ENCODE data around the gene HTATIP2. TPM values are rescaled to one million over a fixed set of nuclear protein-coding genes. Genes with fewer than 3 reads are reported as not detected.
"Not testable (repeated sequence)": the region's sequence is repeated elsewhere in the genome, so short reads cannot be mapped to it uniquely, and the experiment has no call there.

HTATIP2 gene
- 20.9 TPM for total RNA-seq
- long read RNA-seq, transcript HTATIP2-201 (6 exons, 1,477 nt): major isoform, 20 of 31 reads
- long read RNA-seq, partial matches to known transcripts: 0 of 31 reads
- long read RNA-seq, other reads (novel, unspliced or antisense): 3 of 31 reads

GRCh38 chr11:20363500-20364340 is at the start of gene HTATIP2:
TSS of gene HTATIP2 (plus strand) at chr11:20363714. CDS start at chr11:20364238, 524 bp downstream.
- intact Hi-C loops (cut with micrococcal nuclease): no loop called here

DNA sequence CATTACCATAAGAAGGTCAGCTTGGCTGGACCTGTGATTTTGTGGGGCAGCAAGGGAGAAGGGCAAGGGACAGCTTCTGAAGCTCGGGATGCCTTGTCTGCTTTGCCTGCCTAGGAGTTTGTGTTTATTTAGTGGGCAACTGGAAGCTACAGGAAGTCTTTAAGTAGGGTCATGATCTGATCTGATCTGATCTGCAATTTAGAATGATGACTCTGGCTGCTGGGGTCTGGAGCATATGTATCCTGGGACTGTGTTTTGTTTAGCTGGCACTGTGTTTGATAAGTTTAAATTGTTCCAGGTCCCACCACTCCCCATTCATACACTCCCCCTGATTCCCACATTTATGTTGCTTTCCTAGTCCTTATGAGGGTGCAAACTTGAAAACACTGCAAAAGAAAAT is 47.7 kb upstream of the HTATIP2 start:
- ATAC-seq (no peak), DNase-seq (no peak)
- intact Hi-C loops (cut with micrococcal nuclease): no loop called here

More at GRCh38 chr11:20363500-20364340, at the start of gene HTATIP2:
- peak; percentile 93 for ATAC-seq
- peak; percentile 84 for DNase-seq

DNA sequence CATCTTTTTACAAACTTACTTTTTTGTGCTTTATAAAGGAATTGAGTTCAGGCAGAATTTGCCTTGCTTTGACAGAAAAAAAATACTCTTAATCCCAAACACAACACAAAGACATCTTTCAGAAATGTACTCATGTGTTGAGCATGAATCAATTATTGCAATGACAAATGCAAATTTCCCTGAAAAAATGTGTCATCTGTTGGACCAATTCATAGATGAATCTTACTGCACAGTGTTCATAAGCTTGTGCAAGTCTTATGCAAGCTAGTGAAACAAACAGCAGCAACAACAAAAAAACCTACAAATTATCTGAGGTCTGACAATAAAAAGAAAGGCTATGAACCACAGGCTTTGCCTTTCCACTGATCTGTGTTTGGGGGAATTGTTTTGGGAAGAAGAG is 42.3 kb upstream of the HTATIP2 start:
- intact Hi-C loops (cut with micrococcal nuclease): no loop called here
- DNase-seq (no peak), ATAC-seq (no peak)

- intact Hi-C loops (cut with micrococcal nuclease): no loop called here
- DNase-seq (no peak), ATAC-seq (no peak)
Measured at GRCh38 chr11:20327377-20327935, 36.1 kb upstream of the HTATIP2 start.

- intact Hi-C loops (cut with micrococcal nuclease): no loop called here
- ATAC-seq (no peak), DNase-seq (no peak)
Measured at GRCh38 chr11:20336056-20336455, 27.5 kb upstream of the HTATIP2 start.

DNA sequence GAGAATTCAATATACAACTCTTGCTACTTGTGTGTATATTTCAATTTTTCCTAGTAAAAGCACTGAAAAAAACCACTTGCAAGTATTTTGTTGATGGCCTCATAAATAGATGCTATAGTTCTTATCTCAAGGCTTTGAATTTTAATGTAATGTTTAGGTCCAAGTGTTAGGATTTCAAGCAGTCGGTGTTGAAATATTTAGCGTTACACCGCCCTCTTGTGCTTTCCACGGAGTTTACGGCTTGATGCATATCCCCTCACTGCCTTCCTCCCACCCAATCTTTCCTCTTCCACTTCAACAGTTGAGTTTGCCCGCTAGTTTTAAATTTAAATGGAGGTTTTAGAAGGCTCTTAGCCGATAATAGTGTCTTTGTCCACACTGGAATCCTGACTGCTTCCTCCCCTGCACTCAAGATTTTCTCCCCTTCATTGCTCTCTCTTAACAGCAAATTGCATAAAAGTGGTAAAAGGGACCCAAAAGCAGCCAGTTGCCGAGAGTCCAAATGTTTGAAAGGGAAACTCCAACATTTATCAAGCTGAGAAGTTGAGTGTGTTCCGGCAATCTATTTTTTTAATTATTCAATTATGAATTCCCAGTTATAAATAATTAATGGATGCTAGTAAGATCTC is 25.9 kb upstream of the HTATIP2 start:
- DNase-seq (no peak), ATAC-seq (no peak)
- intact Hi-C loops (cut with micrococcal nuclease): no loop called here

DNA sequence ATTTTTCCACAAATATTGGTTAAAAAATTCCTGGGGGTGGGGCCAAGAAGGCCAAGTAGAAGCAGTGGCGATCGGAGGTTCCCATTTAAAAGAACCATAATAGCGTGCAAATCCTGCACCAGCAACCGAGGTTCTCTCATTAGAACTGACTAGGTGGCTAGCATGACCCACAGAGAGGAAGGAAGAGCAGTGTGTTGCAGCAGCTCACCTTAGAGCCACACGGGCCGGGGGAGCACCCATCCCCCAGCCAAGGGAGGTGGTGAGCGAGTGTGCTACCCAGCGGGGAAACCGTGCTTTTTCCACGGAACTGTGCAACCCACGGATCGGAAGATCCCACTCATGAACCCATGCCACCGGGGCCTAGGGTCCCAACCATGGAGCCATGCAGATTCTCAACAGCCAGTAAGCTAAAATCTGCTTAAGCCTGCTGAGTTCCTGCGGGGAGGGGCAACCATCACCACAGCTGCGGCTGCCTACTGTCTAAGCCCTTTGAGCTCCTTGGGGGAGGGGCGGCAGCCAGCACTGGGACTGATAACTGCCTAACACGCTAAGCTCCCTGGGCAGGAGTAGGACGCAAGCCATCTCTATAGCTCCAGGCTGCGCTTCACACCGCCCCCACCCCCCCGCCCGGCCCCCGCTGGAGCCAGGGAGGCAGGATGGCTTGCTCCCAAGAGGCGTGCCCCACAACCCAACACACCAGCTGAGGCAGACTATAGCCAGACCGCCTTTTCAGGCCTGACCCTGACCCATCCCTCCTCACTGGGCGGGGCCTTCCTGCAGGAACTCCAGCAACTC is 21.0 kb upstream of the HTATIP2 start:
- intact Hi-C loops (cut with micrococcal nuclease): no loop called here
- ATAC-seq (no peak), DNase-seq (no peak)

DNA sequence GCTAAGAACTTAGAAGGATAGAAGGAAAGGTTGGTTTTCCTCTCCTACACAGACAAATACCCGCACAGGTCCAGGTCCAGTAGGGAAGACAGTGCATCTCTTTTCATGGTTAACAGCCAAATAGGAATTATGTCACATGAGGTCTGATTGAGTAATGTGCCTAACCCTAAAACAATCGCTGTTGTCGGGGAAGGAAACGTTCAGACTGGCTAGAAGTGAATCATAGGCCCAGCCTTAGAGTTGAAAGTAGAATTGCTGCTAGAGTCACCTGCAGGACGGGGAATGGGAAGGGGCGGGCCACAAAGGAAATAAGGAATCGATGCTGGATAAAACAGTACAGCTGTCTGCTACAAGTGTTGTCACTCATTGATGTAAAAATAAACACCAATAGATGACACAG is 12.4 kb upstream of the HTATIP2 start:
- intact Hi-C loops (cut with micrococcal nuclease): loop anchor here (10.0 kb wide), 1 partner anchor 226 kb away; no protein-coding TSS in a partner anchor
- DNase-seq (no peak), ATAC-seq (no peak)

DNA sequence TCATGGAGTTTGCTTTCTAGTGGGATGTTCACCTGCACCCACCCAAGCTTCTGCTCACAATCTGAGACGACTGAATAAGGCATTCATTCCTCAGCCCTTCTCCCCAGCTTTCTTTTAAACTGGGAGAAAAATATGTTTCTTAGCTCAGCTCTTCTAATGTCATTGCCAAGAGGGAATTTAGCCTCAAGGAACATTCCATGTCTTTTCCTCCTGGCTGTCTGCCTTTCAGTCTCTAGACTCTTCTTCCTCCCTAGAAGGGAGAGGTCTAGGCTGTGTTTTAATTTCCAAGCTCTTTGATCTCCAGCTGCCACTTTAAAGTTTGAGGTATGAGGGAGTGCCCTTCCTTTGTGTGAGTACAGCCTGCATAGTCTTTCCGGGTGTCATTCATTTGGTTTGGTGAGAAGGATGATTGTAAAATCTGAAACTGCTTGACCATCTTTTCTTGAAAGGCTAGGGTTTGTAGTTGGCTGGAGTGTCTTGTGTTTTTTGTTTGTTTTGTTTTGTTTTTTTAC is 11.7 kb upstream of the HTATIP2 start:
- DNase-seq (no peak), ATAC-seq (no peak)
- intact Hi-C loops (cut with micrococcal nuclease): loop anchor here (10.0 kb wide), 1 partner anchor 227 kb away; no protein-coding TSS in a partner anchor

DNA sequence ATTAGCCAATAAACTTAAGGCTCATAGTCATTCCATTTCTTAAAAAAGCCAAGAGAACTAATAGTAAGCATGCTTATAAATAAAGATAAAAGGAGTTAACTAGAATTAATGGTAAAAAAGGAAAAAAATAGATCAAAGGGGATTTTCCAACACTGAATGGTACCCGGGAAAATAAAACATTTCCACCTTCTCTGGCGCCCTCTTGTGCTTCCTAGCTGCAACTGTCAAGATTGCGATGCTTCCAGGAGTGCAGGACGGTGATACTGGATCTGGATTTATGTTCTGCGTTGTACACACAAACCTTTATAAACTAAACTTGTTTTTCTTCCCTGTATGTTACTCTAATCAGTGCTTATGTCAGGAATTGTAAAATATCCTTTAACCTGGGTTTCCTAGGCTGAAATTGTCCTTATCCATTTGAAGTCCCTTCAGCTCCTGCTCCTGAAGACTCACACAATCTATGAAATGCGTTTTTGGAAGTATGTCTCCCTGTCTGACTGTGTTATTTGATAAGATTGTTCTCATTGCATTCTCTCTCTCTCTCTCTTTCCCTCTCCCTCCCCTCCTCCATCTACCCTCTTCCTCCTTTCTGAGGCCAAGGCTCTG is 9.6 kb upstream of the HTATIP2 start:
- peak; percentile 63 for ATAC-seq
- intact Hi-C loops (cut with micrococcal nuclease): loop anchor here (10.0 kb wide), 1 partner anchor 229 kb away; no protein-coding TSS in a partner anchor
- no peak for DNase-seq

DNA sequence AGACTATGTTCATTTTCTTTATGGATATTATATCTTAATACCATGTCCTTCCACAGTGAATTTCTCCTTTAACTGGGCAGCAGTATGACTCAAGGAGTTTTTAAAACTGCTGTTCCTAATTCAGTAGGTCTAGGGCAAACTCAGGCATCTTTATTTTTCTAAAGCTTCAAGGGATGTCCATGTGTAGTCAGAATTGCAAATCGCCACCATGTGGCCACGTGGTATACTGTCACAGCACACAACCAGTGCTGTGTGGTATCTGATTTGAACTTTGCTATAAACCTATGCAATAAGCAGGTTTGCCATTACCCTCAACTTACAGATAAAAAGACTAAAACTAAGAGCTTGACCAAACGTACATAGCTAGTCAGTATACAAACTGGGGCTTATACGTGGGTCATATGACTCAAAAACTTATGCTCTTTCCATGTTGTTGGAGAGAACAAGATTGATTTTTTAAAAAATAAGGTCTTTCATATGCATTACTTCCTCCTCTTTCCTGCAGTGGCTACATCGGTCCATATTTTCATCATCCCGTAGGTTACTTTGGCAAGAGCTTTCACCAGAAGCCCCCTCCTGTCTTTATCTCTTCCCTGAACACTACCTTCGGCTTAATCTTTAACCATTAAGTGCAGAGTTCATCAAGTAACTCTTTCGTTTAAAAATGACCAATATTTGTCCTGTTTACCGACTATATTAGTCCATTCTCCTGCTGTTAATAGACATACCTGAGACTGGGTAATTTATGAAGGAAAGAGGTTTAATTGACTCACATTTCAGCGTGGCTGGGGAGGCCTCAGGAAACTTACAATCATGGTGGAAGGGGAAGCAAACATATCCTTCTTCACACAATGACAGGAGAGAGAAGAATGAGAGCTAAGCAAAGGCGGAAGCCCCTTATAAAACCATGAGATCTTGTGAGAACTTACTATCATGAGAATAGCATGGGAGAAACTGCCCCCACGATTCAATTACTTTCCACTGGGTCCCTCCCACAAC is 8.0 kb upstream of the HTATIP2 start:
- intact Hi-C loops (cut with micrococcal nuclease): loop anchor here (10.0 kb wide), 1 partner anchor 231 kb away; no protein-coding TSS in a partner anchor
- DNase-seq (no peak), ATAC-seq (peak; percentile 45)

GRCh38 chr11:20357150-20357549 is 6.4 kb upstream of the HTATIP2 start:
- intact Hi-C loops (cut with micrococcal nuclease): loop anchor here (10.0 kb wide), 1 partner anchor 232 kb away; no protein-coding TSS in a partner anchor

GRCh38 chr11:20360650-20361049 is 2.9 kb upstream of the HTATIP2 start:
- no peak for ATAC-seq
- no peak for DNase-seq
- intact Hi-C loops (cut with micrococcal nuclease): no loop called here

More at GRCh38 chr11:20357150-20357549, 6.4 kb upstream of the HTATIP2 start:
- DNase-seq (no peak), ATAC-seq (peak; percentile 19)

- intact Hi-C loops (cut with micrococcal nuclease): no loop called here
- no peak for DNase-seq
- no peak for ATAC-seq
Measured at GRCh38 chr11:20362481-20362880, 1.0 kb upstream of the HTATIP2 start.

DNA sequence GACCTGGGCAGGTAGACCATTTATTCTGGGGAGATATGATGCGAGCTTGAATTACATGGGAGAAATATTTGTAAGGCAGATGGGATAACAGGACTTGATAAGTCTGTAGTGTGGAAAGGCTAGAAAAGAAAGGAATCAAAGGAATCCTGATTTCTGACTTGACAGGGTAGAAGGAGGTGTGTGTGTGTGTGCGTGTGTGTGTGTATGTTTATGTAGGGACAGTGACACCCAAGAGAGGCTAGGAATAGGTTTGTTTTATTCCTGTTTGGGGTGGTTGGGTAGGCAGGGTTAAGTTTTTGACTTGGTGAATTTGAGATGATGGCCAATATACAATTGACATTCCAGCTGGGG is 390 bp upstream of the HTATIP2 start:
- ATAC-seq (no peak), DNase-seq (no peak)
- intact Hi-C loops (cut with micrococcal nuclease): no loop called here

GRCh38 chr11:20364341-20364792 is 853 bp downstream of the HTATIP2 start:
- DNase-seq (peak; percentile 33), ATAC-seq (peak; percentile 19)
- intact Hi-C loops (cut with micrococcal nuclease): no loop called here

- DNase-seq; intact Hi-C loops (cut with micrococcal nuclease); ATAC-seq: not testable (repeated sequence)
Measured at GRCh38 chr11:20365465-20365864, 2.0 kb downstream of the HTATIP2 start.

Measured in left ventricle myocardium superior (tissue), 1 donor.